Measurements from ENCODE around the gene APOL3.
A peak's percentile ranks its signal among the peaks of the same experiment; 100 is the strongest.
"Not testable (repeated sequence)": the region's sequence is repeated elsewhere in the genome, so short reads cannot be mapped to it uniquely, and the experiment has no call there.

APOL3 gene

DNA sequence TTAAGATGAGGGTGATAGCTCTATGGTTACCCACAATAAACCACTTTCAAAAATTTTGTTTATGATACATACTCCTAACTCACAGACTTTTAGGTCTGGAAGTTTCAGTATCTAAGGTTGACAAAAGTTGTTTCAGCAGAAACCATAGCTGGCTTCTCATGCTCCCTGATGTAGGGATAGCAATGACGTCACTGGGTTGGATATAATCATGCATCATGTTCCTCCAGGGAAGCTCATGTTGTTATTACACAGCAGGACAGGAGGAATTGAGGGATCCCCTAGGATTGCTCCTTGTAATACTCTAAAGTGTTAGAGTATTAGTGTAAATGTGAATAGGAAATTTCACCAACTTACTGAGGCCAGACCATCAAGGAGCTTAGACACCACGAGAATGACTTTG, 23.6 kb downstream of the APOL3 start:
- no peak for DNase-seq (ENCODE audit: low read depth, low spot score)

DNA sequence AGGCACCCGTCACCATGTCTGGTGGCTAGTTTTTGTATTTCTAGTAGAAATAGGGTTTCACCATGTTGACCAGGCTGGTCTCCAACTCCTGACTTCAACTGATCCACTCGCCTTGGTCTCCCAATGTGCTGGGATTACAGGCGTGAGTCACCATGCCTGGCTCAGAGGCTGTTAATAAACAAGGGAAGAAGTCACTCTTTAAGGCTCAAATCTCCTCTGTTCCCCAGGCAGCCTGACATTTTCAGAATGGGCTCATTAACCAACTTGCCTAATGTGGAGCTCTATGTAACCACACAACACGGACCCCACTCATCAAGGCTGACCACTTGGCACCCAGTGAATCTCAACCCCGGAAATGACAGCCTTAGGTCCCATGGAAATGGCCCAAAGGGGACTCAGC, 24.1 kb downstream of the APOL3 start:
- DNase-seq (ENCODE audit: low read depth, low spot score): no peak

DNA sequence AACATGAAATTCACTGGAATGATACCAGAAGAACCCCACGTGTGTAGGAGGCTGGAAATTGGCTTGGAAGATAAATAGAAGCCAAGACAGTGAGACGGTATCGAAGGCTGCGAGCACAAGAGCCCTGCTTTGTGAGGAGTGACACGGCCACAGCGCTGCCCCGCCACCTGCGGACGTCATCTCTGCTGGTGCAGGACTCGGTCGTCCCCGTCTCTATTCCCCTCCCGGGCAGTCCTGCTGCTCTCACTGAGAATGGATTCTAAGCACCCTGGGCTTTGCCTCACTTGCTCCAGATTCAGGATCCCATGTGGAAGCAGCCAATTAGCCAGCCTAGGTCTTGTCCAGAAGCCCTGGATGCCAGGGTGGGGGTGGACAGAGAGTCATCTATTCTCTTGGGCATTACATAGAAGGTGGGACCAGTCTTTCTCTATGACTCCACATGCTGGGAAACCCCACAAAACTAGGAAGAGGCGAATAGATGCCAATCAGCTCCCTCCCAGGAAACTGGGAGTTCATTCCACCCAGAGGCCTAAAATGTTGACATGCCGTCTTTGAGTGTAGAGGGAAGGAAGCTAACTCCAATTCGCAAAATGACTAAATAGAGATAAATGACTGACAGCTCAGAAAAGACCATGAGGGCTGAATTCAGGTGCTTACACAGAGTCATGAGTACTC, 25.1 kb downstream of the APOL3 start:
- DNase-seq (ENCODE audit: low read depth, low spot score): no peak

DNA sequence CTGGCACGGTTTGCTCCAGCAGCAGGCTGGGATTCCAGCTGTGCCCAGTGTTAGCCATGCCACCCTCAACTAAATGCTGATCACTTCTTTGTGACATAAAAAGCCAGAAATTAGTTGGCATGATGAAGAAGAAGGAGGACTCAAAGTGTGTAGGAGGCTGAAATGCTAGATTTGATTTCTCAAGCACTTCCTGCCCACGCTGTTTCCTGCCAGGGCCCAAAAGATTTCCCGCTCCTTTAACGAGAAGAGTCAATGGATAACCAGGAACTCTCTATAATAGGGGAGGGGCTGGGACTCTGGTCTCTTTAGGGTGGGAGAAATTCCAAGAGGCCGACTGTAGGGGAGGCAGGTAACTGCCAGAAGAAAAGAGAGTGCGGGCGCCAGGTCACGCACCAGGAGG, 26.4 kb downstream of the APOL3 start:
- no peak for DNase-seq (ENCODE audit: low read depth, low spot score)

DNA sequence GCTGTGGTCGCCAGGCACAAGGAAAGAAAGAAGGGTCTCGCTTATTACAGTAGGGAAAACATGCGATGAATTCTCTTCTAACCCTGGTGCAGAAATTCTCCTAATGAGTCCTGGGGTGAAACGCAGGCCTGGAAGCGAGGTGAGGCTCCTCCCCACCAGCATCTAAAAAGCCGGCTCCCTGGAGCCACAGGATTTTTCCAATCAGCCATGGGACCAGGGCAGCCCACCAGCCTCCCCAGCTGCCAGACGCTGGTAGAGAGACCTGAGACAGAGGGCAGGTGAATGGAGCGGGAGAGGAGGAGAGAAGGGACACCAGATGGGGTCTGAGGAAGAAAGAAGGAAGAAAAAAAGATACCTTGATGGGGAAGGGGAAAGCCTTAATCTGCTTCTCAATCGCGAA, 28.6 kb downstream of the APOL3 start:
- DNase-seq (ENCODE audit: low read depth, low spot score): no peak

DNA sequence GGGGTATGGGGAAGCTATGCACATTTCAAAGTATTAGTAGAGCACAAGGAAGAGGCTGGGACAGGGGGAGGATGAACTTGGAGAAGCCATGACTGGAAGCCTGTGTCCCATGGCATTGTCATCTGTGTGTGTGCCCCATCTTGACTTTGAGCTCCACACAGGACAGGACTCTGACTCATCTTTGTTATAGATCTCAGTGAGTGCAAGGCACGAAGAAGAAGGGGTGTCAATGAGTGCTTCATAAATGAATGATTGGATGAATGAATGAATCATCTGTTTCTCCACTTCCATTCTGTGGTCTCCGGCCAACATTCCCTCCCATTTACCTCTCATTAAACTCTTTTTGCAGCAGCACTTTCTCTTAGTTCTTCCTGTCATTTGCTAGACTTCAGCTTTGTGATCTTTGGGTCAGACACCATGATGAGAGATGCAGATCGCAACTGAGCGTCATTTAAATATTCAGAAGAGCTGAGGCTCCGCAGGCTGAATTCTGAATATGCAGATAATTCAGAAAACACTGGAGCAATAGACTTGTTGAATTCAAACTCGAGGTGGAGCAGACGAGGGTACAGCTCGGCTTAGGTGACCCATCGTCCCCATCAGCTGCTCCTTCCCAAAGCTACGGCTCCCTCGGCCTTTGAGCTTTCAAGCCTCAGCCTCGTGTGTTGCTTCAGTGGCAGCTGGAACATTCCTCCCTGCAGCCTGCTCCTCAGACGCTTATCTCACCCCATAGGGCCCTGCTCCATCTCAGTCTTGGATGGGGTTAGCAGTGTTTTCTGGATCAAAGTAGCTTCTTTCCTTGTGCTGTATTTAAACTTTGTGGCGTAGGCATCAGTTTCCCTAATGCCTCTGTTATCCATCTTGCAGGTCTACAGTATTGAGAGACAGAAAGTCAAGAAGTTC, 30.8 kb downstream of the APOL3 start:
- no peak for DNase-seq (ENCODE audit: low read depth, low spot score)

DNA sequence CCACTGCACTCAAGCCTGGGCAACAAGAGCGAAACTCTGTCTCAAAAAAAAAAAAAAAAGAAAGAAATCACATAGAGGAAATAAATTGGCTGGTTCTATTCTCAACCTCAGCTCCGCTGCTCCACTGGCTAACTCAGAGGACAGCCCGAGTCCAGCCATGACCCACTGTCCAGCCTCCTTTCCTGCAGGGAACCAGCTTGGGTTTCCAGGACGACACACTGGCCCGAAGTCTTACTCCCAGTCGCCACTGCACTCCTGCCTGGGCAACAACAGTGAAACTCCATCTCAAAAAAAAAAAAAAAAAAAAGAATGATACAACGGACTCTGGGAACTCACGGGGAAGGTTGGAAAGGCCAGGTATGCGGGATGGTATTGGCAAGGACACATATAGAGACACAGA, 31.5 kb downstream of the APOL3 start:
- no peak for DNase-seq (ENCODE audit: low read depth, low spot score)

DNA sequence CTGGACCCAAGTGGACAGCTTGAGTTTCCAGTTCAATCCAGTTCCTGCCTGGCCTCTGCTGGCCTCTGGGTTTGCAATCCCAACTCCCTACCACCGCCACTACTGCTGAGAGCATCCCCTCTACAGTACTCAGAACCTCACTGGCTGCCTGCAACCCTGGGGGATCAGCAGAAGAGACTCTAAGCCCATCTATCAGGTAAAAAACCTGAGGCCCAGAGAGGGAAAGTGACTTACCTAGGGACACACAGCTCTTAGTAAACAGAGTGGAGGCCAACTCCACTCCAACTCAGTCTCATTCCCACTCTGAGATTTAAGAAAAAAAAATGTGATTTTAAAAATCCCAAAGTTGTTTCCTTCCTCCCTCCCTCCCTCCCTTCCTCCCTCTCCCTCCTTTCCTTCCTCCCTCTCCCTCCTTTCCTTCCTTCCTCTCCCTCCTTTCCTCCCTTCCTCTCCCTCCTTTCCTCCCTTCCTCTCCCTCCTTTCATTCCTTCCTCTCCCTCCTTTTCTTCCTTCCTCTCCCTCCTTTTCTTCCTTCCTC, 34.5 kb downstream of the APOL3 start:
- no peak for DNase-seq (ENCODE audit: low read depth, low spot score)

DNA sequence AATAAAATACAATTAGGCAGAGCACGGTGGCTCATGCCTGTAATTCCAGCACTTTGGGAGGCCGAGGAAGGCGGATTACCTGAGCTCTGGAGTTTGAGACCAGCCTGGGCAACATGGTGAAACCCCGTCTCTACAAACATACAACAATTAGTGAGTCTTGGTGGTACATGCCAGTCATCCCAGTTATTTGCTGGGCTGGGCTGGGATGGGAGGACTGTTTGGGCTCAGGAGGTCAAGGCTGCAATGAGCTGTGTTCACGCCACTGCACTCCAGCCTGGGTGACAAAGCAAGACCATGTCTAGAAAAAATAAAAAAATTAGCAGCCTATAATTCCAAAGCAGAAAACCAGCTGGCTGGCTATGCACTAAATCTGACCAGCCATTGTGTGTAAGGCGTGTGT, 35.1 kb downstream of the APOL3 start:
- DNase-seq (ENCODE audit: low read depth, low spot score): no peak

DNA sequence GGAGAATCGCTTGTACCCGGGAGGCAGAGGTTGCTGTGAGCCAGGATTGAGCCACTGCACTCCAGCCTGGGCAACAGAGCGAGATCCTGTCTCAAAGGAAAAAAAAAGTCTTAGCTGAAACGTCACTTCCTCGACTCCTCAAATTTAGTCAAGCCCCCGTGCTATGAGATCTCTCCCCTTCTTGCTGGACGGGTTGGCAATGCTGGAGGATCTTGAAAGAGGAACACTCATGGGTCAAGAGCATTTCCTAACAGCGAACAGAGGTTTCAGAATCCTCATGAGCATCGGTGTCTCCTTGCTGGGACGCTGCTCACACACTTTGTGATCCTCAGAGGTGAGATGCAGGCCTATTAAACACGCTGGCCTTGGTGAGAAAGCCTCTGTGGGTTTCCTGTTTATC, 35.9 kb downstream of the APOL3 start:
- DNase-seq (ENCODE audit: low read depth, low spot score): no peak

DNA sequence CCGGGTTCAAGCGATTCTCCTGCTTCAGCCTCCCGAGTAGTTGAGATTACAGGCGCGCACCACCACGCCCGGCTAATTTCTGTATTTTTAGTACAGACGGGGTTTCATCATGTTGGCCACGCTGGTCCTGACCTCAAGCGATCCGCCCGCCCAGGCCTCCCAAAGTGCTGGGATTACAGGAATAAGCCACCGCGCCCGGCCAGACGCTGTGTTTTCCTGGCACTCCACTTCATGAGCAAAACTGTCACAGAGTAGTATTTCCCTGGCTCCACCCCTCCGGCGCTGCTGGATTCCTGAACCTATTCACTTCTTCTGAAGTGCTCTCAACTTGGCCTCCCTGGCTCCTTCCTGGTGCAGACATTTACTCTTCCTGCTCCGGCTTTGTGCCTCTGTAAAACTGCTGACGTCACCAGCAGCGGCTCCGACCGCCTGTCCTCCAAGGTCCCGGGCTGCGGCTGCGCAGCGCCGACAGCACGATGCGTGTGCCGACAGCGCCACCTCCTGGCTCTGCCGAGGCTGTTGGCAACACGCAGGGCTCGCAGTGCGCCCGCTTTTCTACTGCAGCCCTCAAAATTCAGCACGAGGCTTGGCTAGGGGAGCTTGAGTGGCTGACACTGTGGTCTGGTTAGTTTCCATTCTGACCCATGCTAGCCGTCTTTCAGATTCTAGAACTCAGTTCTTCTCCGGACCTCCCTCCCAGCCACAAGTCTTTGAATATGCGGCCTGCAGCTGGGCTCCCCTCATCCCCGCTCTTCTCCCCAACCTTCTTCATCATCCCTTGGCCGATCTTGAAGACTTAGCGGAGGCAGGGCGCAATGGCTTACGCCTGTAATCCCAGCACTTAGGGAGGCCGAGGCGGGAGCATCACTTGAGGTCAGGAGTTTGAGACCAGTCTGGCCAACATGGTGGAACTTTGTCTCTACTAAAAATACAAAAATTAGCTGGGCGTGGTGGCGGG, 36.6 kb downstream of the APOL3 start:
- peak; percentile 82 for DNase-seq (ENCODE audit: low read depth, low spot score)

DNA sequence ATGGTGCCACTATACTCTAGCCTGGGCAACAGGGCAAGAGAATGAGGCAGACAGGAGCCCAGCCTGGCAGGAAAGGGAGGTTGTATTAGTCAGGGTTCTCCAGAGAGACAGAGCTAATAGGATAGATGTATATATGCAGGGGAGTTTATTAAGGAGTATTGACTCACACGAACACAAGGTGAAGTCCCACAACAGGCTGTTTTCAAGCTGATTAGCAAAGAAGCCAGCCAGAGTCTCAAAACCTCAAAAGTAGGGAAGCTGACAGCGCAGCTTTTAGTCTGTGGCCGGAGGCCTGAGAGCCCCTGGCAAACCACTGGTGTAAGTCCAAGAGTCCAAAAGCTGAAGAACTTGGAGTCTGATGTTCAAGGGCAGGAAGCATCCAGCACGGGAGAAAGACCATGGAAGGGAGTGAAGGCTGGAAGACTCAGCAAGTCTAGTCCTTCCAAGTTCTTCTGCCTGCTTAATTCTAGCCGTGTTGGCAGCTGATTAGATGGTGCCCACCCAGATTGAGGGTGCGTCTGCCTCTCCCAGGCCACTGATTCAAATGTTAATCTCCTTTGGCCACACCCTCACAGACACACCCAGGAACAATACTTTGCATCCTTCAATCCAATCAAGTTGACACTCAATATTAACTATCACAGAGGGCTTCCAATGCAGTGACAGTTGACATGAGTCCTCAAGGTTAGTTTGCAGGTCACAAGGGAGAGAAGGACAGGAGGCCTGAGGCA, 39.8 kb downstream of the APOL3 start:
- DNase-seq (ENCODE audit: low read depth, low spot score): not testable (repeated sequence)

DNA sequence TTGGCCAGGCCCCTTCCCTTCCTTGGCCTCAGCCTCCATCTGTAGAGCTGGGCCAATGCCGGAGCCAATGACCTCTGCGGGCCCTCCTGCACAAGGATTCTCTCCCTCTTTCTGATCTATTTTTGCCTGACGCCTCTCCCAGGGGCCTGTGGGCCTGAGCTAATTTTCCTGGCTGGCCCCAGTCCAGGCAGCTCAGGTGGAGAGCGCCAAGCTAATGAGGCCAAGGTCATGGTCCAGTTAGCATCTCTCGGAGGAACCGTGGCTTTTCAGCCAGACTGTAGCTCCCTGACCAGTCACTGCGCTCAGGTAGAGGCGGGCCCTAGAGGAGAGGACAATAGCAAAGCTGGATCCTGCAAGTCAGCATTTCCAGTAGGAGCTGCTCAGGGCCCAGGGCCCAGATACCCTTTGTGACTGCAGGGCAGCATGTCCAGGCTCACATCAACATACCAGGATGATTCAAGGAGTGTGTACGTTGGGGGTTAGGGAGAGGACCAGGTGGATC, 43.5 kb downstream of the APOL3 start:
- no peak for DNase-seq (ENCODE audit: low read depth, low spot score)

DNA sequence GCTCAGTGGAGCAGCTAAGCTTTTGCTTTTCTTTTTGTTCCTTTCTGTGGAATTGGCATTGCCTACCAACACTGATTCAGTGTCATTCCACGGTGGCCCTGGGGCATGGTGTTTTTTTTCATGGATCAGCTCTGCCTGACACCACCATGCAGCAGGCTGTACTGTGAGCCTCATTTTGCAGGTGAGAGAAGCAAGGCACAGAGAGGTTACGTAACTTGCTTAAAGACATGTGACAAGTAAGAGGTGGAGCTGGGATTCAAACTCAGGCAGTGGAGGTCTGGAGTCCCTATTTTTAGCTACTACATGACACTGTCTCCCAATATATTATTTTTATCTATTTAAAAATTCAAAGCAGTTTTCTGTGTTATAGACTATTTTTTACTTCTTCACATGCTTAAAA, 44.4 kb downstream of the APOL3 start:
- no peak for DNase-seq (ENCODE audit: low read depth, low spot score)

DNA sequence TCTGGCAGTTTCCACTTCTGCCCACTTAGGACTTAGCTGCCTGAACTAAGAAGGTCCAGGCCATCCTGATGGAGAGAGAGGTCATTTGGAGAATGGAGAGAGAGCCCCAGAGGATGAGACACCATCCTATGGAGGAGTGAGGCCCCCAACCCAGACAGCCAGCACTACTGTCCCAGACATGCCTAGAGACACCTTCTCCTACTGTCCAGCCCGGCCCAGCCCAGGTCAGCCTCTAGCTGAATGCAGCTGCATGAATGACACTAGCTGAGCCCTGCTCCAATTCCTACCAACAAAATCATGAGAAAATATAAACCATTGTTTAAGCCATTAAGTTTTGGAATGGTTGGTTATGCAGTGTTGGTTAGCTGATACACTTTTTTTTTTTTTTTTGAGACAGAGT, 47.4 kb downstream of the APOL3 start:
- DNase-seq (ENCODE audit: low read depth, low spot score): no peak

DNA sequence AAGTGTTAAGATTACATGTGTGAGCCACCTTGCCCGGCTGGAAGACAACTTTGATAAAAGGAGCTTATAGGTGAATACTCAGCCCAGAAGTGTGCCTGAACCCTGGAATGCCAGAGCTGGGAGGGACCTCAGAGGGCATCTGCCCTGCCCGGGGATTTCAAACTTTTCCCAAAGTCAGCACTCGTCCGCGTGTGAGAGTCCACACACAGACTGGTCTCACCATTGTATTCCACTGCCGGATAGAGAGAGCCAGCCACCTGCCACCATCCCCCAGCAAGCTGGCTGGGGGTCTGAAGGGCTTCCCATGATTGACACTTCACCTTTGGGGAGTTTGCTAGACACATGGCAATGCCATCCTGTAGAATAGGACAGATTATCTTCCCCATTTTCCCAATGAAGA, 49.2 kb downstream of the APOL3 start:
- DNase-seq (ENCODE audit: low read depth, low spot score): no peak

DNA sequence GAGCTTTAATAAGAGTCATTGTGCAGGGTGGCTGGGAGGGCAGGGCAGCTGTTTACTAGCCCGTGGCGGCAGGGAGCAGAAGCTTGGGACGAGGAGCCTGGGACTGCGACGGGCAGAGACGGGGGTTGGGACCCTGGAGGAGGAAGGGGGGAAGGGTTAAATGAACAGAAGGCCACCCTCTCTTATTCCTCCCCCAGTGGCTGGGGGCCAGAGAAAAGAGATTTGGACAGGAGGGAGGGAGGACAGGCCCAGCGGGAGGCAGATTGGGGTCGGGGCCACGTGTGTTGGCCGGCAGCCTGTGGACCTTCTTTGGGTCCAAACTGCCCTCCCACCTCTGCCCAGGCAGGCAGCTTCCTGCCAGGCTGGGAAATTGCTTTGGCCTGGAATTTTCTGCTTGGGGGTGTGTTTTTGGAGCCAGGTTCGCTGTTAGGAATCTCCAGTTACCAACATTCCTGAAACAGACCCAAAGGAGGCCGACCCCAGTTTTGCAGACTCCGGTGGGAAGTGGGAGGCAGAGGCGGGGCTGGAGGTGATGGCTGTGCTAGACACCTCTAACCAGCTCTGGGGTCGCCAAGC, 50.2 kb downstream of the APOL3 start:
- no peak for DNase-seq (ENCODE audit: low read depth, low spot score)

DNA sequence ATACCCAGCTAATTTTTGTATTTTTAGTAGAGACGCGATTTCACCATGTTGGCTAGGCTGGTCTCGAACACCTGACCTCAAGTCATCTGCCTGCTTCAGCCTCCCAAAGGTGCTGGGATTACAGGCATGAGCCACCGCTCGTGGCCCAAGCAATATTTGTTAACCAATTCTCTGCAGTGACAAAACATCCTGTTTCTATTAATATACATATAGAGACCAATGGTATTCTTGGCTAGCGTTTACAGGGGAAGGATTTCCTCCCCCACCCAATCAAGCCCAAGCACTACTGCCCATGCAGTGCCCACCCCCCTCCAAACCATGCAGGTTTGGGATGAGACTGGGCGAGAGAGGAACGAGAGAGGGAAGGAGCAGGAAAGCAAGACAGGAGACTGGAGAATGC, 53.1 kb downstream of the APOL3 start:
- no peak for DNase-seq (ENCODE audit: low read depth, low spot score)

DNA sequence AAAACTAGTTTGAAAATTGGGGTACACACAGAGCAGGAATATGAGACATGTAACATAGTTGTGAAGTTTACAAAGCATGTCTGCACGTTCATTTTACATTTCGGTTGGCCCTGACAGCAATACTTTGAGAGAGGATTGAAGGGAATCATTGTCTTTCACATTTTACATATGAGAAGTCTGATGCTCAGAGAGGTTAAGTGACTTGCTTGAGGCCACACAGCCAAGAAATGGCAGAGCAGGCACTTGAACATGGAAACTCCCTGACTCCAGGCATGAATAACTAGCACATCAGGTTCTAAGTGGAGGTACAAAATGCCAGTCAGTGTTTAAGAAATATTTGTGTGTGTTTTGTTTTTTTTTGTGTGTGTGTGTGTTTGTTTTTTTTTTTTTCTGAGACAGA, 53.6 kb downstream of the APOL3 start:
- DNase-seq (ENCODE audit: low read depth, low spot score): no peak

DNA sequence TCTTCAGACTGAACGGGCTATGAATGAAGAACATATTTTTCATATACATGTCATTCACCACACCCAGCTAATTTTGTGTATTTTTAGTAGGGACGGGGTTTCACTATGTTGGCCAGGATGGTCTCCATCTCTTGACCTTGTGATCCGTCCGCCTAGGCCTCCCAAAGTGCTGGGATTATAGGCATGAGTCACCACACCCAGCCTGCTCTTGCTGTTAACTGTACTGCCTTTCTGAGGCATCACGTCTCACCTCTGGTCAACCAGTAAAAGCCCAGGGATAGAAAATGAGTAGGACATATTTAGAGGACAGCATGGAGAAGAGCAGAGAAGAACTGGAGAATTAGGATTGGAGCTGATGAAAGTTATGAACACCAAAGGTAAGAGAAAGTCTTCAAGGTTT, 55.6 kb downstream of the APOL3 start:
- DNase-seq (ENCODE audit: low read depth, low spot score): no peak

DNA sequence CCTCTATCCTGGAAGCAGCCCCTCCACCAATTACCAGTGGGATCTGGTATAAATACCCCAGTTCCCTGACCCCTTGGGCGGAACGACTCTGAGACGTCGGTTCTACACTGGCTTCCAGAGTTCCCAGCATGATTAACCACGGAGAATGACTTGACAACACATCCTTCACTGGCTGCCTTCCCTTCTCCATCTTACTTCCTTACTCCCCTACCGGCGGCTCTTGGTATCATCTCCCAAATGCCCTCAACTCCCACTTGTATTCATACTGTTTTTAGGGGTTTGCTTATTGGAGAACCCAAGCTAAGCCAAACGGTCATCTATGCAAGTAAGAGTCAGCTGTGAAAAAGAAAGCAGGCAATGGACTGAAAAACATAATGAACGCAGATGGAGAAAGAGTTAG, 56.1 kb downstream of the APOL3 start:
- no peak for DNase-seq (ENCODE audit: low read depth, low spot score)

Measured in brain pericyte (primary cell).